HG03060 (cell line): ENCODE results near the gene KLHL22.

Experiments used
- ATAC-seq: cut with Tn5 transposase; IDR thresholded peaks from one replicate; pipeline ENCODE4 v1.9.1; 2021; ENCODE audit warnings: low read depth, moderate number of reproducible peaks; ENCODE audit not compliant: unreplicated experiment

KLHL22 gene

DNA sequence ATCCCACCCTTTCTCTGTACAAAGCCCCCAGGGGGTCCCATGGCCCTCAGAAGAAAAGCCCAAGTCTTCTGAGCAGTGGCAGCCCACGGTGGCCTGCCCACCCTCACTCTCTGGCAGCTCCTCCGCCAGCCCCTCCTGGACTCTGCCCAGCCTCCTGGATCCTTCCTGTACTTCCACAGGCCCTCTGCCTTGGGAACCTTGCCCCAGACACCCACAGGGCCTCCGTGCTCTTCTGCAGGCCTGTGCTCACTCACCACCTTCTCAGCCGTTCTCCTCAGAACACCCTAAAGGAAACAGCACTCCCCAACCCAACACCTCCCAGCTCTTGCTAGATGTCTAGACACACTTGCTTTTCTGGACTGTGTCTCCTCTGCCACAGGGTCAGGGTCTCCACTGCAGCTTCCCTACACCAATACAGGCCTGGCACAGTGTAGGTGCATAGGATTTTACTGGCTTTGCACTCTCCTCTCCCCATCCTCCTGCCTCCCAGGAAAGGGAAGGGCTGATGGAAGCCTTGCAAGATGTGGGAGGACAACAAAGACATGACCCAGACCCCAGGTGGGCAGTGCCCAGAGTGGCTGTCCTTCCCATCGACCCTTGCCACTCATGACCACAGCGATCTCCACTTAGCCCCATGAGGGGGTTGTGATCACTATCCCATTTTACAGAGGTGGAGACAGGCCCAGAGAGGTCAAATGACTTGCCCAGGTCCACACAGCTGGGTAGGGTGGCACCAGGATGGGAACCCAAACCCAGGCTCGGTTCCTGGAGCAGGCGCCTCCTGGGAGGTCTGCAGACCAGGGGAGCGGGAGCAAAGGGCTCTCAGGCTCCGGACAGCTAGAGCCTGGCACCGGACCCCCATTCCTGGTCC is 59.9 kb downstream of the KLHL22 start:
- ATAC-seq: no peak

DNA sequence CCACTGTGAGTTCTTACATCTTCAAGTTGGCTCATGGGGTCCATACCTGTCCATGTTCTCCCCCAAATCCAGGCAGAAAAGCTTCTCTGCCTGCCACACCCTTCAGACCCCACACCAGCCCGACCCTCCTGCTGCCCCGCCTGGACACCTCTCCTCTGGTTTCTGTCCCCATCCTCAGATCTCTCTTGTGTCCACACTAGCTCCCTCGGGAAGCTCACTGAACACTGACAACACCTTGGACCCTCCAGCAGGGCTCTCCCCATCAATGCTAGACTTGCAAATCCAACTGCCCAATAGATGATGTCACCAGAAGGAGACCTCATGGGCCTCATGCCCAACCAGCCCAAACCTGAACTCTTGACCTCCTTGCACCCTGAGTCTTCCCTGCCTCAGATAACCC is 60.8 kb downstream of the KLHL22 start:
- ATAC-seq: no peak

- no peak for ATAC-seq
Observed at GRCh38 chr22:20434264-20434751, 61.3 kb downstream of the KLHL22 start.

GRCh38 chr22:20433686-20434241 is 61.8 kb downstream of the KLHL22 start:
- ATAC-seq: no peak

- ATAC-seq: no peak
Observed at GRCh38 chr22:20433191-20433590, 62.4 kb downstream of the KLHL22 start.

DNA sequence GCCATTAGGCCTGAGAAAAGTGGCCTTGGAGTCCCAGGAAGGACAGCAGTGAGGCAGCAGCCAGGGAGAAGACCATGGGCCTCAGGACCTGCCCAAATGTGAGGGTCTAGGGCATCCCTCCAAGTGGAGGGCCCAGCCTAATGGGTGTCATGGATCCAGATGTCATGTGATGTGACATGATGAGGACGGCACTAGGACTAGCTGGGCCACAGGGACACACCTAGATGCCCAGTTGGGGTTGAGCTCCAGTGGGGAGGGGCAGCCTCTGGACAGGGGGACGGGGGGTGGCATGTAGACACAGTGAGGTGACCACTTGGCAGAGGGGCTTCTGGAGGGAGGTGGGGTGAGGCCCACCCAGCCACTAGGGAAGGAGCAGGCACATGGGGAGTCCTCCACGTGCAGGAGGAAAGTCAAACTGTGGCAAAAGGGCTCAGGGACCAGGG is 63.3 kb downstream of the KLHL22 start:
- ATAC-seq: no peak

DNA sequence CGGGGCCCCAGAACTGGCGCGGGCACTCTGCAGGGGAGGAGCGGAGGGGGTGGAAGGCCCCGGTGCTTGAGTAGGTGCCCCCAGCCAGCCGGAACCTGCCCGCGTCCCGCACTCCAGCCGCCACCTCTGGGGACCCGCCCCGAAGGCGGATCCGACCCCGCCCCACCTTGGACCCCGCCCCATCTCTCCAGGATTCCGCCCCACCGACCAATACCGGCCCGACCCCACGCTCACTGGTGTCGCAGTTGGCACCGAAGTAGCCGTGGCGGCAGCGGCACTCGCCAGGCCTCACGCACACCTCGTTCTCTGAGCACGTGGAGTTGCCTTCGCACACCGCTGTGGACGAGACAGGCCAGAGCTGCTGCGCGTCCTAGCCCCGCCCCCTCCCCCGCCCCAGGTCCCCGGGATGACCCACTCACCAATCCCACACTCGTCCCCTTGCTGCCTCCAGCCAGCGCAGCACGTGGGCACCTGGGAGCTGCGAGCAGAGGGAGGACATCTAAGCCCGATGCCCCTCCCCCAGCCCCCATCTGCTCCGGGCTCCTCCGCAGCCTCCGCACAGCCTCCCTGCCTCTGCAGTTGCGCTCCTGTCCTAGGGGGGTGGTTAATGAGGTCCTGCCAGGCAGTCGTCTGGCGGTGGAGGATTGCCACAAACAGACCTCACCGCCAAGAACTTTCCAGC is 63.9 kb downstream of the KLHL22 start:
- ATAC-seq: no peak

DNA sequence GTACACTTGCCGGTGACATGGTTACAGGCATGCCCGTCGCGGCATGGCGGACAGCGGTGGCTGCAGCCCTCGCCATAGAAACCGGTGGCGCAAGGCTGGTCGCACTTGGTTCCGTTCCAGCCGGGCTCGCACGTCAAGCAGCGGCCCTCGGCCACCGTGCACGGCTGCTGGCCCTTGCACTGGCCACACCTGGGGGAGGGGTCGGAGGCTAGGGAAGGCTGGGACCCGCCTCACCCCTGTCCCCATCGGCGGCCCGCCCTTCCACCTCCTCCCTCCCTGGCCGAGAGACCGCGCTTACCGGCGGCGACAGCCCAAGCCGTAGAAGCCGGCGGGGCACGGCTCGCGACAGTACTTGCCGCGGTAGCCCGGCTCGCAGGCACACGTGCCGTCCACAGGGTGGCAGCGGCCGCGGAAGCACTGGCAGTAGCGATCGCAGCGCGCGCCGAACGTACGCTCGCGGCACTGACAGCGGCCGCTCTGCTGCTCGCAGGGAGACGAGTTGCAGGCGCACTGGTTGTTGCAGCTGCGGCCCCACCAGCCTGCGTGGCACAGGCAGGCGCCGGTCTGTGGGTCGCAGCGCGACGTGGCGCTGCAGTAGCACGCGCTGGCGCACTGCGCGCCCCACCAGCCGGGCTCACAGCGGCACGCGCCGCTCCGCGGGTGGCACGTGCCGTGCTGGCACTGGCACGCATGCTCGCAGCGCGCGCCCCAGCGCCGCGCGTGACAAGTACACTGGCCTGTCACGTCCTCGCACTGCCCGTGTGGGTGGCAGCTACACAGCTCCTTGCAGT is 64.7 kb downstream of the KLHL22 start:
- ATAC-seq: no peak

DNA sequence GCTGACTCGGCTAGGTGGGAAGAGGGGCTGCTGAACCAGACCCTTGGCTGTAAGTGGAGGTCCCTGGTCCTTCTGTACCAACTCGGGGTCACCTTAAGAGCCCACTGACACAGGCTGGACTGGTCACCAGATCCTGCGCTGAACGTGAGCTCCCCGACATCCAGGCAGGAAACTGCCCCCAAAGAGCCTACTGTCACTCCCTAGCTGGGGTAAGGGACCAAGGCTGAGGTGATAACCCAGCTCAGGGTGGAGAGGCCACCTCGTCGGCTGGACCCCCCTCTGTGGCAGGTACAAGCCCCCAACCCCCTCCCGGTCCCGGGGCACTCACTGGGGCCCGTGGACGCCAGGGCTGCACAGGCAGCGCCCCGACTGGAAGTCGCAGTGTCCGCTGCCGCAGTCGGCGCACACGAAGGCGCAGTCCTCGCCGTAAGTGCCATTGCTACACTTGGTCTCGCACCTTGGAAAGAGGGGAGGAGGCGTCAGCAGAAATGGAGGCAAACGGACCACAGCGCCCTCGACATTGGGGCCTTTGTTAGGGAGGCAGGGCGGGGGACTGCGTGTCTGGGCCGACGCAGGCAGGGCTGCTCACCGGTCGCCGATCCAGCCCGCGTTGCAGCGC is 65.4 kb downstream of the KLHL22 start:
- no peak for ATAC-seq

DNA sequence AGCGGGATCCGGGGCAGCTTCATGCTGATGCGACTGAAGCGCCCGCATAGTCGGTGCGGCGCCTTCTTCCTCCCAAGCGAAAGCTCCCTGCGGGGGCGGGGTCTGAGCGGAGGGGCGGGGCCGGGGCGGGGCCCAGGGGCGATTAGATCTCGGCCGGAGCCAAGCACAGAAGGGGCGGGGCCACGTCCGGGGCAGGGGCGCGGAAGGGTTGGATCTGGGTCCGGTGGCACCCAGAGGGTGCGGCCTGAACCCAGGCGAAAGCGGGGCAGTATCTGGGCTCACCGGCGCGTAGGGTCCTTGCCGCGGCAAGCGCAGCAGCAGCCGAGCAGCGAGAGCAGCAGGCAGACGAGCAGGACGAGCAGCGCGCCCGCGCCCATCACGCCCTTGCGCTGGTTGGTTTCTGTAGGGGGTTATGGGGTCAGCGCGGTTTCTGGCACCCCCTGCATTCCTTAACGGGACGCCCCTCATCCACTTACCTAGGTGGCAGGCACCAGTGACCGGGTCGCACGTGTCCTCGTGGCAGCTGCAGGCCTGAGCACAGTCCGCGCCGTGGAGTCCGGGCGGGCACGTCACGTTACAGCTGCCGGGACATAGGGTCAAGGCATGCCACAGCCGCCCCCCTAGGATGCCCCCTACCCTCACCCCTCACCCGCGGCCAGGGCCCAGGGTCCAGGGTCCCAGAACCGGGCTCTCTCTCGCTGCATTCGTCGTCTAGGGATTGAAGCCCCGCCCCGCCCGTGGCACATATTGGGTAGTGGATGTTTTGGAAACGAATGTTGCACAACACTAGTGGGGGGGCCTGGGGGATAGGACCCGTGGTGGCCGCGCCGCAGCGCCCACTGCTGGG is 66.1 kb downstream of the KLHL22 start:
- no peak for ATAC-seq

DNA sequence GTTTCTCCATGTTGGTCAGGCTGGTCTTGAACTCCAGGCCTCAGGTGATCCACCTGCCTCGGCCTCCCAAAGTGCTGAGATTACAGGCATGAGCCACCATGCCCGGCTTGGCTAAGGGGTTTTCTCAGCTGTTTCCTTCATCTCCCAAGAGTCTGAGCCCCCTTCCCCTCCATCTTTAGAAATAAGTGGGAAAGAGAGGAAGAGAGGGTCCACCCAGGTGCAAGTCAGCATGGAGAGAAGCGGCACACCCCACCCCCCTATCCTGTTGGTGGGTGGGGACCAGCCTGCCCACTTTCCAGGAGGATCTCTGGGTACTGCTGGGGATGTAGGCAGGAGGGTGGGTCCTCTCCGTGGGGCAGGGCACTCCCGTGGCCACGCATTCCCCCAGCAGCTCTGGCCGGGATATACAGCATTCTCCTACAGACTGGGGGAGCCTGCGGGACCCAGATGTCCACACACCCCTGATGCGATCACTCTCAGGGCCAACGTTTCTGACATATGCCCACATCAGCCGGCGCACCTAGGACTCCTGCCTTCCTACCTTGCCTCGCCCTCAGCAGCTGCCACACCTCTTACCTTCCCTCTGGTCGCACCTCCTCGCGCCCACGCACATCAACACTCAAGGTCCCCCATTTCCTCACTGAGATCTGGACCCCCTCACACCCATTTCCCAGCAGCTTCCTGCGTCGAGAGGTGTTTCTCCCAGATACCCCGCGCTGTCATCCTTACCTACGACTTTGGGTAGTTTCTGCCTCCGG is 66.9 kb downstream of the KLHL22 start:
- ATAC-seq: no peak

DNA sequence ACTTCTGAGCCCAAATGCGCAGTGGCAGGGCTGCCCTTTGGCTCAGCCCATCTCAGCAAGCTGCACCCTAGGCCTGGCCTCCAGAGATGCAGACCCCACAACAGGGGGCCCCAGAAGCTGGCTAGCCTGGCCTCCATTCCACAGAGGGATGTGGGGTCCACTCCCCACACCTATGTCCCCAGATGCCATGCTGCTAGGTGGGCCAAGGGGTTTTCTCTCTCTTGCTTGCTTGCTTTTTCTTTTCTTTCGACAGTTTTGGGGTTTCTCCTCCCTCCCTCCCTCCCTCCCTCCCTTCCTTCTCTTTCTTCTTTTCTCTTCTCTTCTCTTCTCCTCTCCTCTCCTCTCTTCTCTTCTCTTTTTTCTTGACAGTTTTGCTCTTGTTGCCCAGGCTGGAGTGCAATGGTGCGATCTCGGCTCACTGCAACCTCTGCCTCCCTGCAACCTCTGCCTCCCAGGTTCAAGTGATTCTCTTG is 67.6 kb downstream of the KLHL22 start:
- no peak for ATAC-seq

- no peak for ATAC-seq
Observed at GRCh38 chr22:20427104-20427944, 68.3 kb downstream of the KLHL22 start.

GRCh38 chr22:20426259-20426615 is 69.4 kb downstream of the KLHL22 start:
- ATAC-seq: no peak

DNA sequence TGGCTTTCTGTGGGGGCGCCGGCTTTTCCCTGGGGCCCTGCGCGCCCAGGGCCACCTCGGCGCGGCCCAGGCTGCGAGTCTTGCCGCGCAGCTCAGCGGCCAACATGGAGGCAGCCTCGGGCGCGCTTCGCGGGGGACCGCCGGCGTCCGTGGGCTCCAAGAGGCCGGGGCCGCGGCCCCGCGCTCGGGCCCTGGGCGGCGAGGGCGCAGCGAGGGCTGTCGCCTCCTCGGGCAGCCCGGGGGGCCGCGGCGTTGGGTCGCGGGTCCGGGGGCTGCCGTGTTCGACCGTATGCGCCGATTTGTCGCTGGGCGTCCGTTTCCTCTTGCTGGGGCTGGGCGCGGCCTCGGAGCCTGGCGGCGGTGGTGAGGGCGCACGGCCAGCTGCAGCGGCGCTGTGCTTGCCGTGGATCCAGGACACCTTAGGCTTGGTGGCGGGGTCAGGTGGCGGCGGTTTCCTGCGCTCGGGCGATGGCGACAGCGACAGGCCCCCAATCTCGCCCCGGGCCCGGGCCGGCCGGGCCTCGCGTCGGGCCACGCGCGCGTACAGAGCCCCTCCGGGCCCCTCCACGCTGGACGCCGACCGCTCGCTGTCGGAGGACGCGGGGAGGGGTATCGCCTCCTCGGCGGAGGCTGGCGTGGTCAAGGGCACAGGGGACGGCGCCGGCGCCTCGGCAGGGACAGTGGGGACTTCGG is 69.9 kb downstream of the KLHL22 start:
- ATAC-seq: no peak

DNA sequence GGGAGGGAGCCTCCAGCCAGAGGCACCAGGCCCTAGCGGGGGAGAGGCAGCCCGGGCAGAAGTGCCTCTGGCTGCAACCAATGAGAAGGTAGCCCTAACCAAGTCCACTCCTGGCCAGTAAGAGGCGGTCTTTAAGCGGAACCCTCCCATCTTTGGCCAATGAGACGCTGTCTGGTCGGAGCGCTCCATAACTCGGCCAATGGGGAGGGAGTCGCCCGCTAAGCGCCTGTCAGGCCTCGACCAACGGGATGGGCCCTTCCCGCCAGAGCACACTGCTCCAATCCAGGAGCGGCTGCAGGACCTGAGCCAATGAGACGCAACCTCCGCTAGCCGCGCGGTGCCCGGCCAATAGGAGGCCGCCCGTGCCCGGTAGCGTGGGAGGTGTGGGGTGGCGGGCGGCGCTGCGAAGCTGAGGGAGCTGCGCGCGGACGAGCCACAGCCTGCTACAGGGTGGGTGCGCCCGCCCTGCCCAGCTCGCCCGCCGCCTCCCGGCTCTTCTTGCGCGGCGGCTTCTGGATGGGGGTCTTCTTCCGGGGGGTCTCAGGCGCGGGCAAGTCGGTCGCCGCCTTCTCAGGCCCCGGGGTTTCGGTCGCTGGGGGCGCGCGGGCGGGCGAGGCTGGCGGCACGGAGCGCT is 70.5 kb downstream of the KLHL22 start:
- ATAC-seq: no peak

DNA sequence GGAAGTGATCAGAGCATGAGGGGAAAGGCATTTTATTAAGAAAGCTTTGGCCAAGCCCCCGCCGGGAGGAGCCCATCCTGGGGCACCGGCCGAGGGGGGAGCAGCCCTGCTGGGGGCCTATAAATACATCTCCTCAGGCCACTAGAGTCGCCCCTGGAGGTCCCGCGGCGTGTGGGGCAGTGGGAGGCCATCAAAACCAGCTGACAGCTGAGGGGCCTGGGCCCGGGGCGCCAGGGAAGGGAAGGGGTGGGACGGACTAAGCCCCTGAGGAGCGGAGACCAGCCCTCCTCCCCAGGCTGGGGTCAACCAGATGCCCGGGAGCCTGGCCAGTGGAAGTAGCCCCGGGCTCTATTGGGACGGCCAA is 71.0 kb downstream of the KLHL22 start:
- ATAC-seq: no peak
